HG02610 (cell line): ENCODE measurements around the gene CAPZB.

Source experiments
- ATAC-seq: cut with Tn5 transposase; IDR thresholded peaks from one replicate; pipeline ENCODE4 v1.9.1; 2021; ENCODE audit warnings: mild to moderate bottlenecking, moderate library complexity; ENCODE audit not compliant: unreplicated experiment

The CAPZB gene

GRCh38 chr1:19353596-19353995 lies 131.7 kb downstream of the CAPZB start:
- no peak for ATAC-seq

GRCh38 chr1:19352839-19353238 lies 132.5 kb downstream of the CAPZB start:
- no peak for ATAC-seq

- ATAC-seq: no peak
Measured at GRCh38 chr1:19351873-19352272, 133.5 kb downstream of the CAPZB start.

GRCh38 chr1:19350566-19350965 lies 134.8 kb downstream of the CAPZB start:
- ATAC-seq: no peak

- ATAC-seq: no peak
Measured at GRCh38 chr1:19349999-19350398, 135.3 kb downstream of the CAPZB start.

- ATAC-seq: no peak
Measured at GRCh38 chr1:19348441-19349198, 136.7 kb downstream of the CAPZB start.

GRCh38 chr1:19347533-19348172 lies 137.7 kb downstream of the CAPZB start:
- ATAC-seq: no peak

- no peak for ATAC-seq
Measured at GRCh38 chr1:19346026-19346425, 139.3 kb downstream of the CAPZB start.

GRCh38 chr1:19345391-19345790 lies 139.9 kb downstream of the CAPZB start:
- no peak for ATAC-seq

- no peak for ATAC-seq
Measured at GRCh38 chr1:19344831-19345230, 140.5 kb downstream of the CAPZB start.

- ATAC-seq: no peak
Measured at GRCh38 chr1:19344372-19344810, 140.9 kb downstream of the CAPZB start.

- no peak for ATAC-seq
Measured at GRCh38 chr1:19343617-19344350, 141.6 kb downstream of the CAPZB start.

- ATAC-seq: no peak
Measured at GRCh38 chr1:19342894-19343616, 142.3 kb downstream of the CAPZB start.

- ATAC-seq: no peak
Measured at GRCh38 chr1:19342062-19342750, 143.1 kb downstream of the CAPZB start.

- ATAC-seq: no peak
Measured at GRCh38 chr1:19341201-19342061, 143.9 kb downstream of the CAPZB start.

GRCh38 chr1:19340387-19340937 lies 144.9 kb downstream of the CAPZB start:
- ATAC-seq: no peak

- ATAC-seq: no peak
Measured at GRCh38 chr1:19339214-19339861, 146.0 kb downstream of the CAPZB start.

GRCh38 chr1:19338323-19338762 lies 147.0 kb downstream of the CAPZB start:
- ATAC-seq: no peak

- no peak for ATAC-seq
Measured at GRCh38 chr1:19337289-19337688, 148.1 kb downstream of the CAPZB start.
